Mucosa of rectum (tissue), 2 donors: ENCODE results near the gene SCAMP3.

Experiments
- H3K27ac ChIP-seq, 2 donors: one replicate each; pipeline ENCODE4 v1.7.0; 2013; ENCODE audit warnings: inconsistent platforms in 2 of 2, low read depth in 2 of 2, low read length in 2 of 2
- H3K27me3 ChIP-seq, 2 donors: one replicate each; pipeline ENCODE4 v1.7.0; 2013; ENCODE audit warnings: low read length in 2 of 2; ENCODE audit not compliant: control insufficient read depth in 2 of 2, insufficient read depth in 2 of 2
- H3K36me3 ChIP-seq, 2 donors: one replicate each; pipeline ENCODE4 v1.7.0; 2013; ENCODE audit warnings: low read length in 2 of 2; ENCODE audit not compliant: control insufficient read depth in 2 of 2, insufficient read depth in 2 of 2
- H3K4me1 ChIP-seq, 2 donors: one replicate each; pipeline ENCODE4 v1.7.0; 2013; ENCODE audit warnings: low read length in 2 of 2, mild to moderate bottlenecking in 1 of 2; ENCODE audit not compliant: control insufficient read depth in 2 of 2, insufficient read depth in 2 of 2
- H3K4me3 ChIP-seq, 2 donors: one replicate each; pipeline ENCODE4 v1.7.0; 2013; ENCODE audit warnings: low read length in 2 of 2
- H3K9ac ChIP-seq, 2 donors: one replicate each; pipeline ENCODE4 v1.7.0; 2013; ENCODE audit warnings: low read length in 2 of 2, low read depth in 1 of 2, mild to moderate bottlenecking in 1 of 2
- H3K9me3 ChIP-seq, 2 donors: one replicate each; pipeline ENCODE4 v1.7.0; 2013; ENCODE audit warnings: low read length in 2 of 2; ENCODE audit not compliant: control insufficient read depth in 2 of 2
- donor health status: healthy.
- donor health status: Normal muscosa, but diverticular disease.

Gene SCAMP3

DNA sequence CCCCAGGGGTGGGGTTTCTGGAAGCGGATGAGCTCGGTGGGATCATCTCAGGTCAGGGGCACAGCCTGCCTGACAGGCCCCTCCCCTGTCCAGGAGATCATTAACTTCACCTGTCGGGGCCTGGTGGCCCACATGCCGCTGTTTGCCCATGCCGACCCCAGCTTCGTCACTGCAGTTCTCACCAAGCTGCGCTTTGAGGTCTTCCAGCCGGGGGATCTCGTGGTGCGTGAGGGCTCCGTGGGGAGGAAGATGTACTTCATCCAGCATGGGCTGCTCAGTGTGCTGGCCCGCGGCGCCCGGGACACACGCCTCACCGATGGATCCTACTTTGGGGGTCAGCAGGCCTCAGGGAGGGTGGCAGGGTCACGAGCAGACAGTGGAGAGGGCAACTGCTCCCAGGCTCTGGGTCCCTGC lies 23.5 kb upstream of the SCAMP3 start:
- Histone ChIP-seq H3K9me3 (no peaks in the 10 kb centered on the region), H3K36me3 (peaks cover 5 to 10% of the 10 kb centered on the region in 2 donors), H3K27ac (no peak overlapping the region), H3K9ac (no peak overlapping the region), H3K27me3 (no peaks in the 10 kb centered on the region), H3K4me3 (no peak overlapping the region), H3K4me1 (no peaks in the 10 kb centered on the region)

DNA sequence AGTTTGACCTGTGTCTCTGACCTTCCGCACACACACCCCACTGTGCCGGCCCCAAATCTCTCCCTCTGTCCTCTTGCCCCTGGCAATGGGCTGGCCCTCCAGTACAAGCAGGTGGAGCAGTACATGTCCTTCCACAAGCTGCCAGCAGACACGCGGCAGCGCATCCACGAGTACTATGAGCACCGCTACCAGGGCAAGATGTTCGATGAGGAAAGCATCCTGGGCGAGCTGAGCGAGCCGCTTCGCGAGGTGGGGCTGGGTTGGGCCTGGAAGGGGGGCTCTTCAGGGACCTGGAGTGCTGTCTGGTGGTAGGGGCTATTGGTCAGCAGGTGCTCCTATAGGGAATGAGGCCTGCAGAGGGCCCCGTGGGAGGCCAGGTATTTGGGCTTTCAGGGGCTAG lies 22.9 kb upstream of the SCAMP3 start:
- H3K4me1 ChIP-seq, result no peaks in the 10 kb centered on the region
- no peak overlapping the region for H3K9ac ChIP-seq
- no peaks in the 10 kb centered on the region for H3K27me3 ChIP-seq
- H3K9me3 ChIP-seq, result no peaks in the 10 kb centered on the region
- H3K27ac ChIP-seq, result no peak overlapping the region
- no peak overlapping the region for H3K4me3 ChIP-seq
- peaks cover 2 to 10% of the 10 kb centered on the region in 2 donors for H3K36me3 ChIP-seq

DNA sequence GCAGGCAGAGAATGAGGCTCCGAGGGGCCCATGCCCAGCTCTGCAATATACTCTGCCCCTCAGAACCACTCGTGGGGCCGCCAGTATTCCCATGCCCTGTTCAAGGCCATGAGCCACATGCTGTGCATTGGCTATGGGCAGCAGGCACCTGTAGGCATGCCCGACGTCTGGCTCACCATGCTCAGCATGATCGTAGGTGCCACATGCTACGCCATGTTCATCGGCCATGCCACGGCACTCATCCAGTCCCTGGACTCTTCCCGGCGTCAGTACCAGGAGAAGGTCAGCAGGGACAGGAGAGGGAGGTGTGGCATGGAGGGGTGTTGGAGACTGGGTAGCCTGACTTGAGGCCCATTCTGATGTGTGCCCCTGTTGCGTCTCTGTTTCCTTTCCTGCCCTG lies 22.3 kb upstream of the SCAMP3 start:
- Histone ChIP-seq H3K27me3 (no peaks in the 10 kb centered on the region), H3K9me3 (no peaks in the 10 kb centered on the region), H3K4me1 (no peaks in the 10 kb centered on the region), H3K36me3 (peaks cover 2 to 10% of the 10 kb centered on the region in 2 donors), H3K27ac (no peak overlapping the region), H3K9ac (no peak overlapping the region), H3K4me3 (no peak overlapping the region)

DNA sequence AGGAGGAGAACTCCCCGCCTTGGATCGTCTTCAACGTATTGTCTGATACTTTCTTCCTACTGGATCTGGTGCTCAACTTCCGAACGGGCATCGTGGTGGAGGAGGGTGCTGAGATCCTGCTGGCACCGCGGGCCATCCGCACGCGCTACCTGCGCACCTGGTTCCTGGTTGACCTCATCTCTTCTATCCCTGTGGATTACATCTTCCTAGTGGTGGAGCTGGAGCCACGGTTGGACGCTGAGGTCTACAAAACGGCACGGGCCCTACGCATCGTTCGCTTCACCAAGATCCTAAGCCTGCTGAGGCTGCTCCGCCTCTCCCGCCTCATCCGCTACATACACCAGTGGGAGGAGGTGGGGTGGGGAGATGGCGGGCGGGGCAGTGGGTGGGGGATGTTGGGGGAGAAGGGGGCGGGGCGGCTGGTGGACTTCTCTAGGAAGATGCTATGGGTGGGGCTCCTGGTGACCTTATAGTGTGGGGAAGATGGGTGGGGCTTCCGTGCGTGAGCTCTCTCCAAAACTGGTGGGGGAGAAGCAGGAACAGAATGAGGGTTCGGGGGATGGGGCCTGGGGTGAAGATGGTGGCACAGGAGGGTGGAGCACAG lies 20.4 kb upstream of the SCAMP3 start:
- Histone ChIP-seq H3K27ac (no peak overlapping the region), H3K27me3 (no peaks in the 10 kb centered on the region), H3K4me3 (no peak overlapping the region), H3K9me3 (no peaks in the 10 kb centered on the region), H3K4me1 (peaks cover 7 to 9% of the 10 kb centered on the region in 2 donors), H3K36me3 (peaks cover 0 to 6% of the 10 kb centered on the region in 2 donors), H3K9ac (no peak overlapping the region)

DNA sequence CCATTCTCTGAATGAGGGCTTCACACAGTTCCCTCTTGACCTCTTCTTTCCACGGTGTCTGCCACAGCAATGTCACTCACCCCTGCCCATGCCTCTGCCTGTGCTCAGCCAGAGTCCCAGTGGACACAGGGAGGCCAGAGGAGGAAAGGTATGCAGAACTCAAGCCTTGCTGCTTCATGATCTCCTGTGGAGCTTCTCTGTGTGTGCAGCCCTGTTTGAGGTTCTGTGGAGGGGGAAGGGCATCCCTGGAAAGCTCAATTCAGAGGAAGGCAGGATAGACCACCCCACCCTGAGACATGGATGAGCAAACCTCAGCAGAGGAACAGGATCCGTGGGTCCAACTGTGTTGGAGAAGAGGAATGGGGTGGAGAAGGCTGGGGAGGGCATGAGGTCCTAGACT lies 17.1 kb upstream of the SCAMP3 start:
- Histone ChIP-seq H3K9ac (no peak overlapping the region), H3K27me3 (no peaks in the 10 kb centered on the region), H3K9me3 (no peaks in the 10 kb centered on the region), H3K36me3 (peaks cover 0 to 6% of the 10 kb centered on the region in 2 donors), H3K27ac (no peak overlapping the region), H3K4me1 (peaks cover 12 to 14% of the 10 kb centered on the region in 2 donors), H3K4me3 (no peak overlapping the region)

DNA sequence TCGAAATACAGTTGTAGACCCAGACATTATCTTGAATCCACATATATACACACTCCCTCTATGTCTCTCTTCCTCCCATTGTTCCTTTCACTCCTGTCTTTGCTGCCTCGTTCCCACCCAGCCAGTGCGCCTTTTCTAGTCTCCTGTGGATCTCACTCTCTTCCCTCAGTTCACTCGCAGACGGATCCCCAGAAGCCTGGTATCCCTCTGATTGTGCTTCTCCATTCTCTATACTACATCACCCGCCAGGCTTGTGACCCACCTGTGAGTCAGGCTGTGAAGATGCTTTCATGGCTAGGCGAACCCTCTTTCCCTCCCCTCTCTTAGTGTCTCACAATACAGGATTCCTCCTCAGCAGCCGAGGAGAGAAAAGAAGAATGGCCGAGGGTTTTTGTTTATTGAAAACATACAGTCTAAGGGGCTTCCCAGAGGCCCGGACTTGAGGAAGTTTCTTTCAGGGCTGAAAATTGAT lies 16.6 kb upstream of the SCAMP3 start:
- peaks cover 14 to 16% of the 10 kb centered on the region in 2 donors for H3K4me1 ChIP-seq
- H3K9ac ChIP-seq, result no peak overlapping the region
- H3K27me3 ChIP-seq, result no peaks in the 10 kb centered on the region
- peaks cover 0 to 3% of the 10 kb centered on the region in 2 donors for H3K36me3 ChIP-seq
- H3K4me3 ChIP-seq, result peak overlapping the region; percentile 68 to 83
- H3K9me3 ChIP-seq, result no peaks in the 10 kb centered on the region
- H3K27ac ChIP-seq, result peak overlapping the region in 1 of 2 donors; percentile 57

DNA sequence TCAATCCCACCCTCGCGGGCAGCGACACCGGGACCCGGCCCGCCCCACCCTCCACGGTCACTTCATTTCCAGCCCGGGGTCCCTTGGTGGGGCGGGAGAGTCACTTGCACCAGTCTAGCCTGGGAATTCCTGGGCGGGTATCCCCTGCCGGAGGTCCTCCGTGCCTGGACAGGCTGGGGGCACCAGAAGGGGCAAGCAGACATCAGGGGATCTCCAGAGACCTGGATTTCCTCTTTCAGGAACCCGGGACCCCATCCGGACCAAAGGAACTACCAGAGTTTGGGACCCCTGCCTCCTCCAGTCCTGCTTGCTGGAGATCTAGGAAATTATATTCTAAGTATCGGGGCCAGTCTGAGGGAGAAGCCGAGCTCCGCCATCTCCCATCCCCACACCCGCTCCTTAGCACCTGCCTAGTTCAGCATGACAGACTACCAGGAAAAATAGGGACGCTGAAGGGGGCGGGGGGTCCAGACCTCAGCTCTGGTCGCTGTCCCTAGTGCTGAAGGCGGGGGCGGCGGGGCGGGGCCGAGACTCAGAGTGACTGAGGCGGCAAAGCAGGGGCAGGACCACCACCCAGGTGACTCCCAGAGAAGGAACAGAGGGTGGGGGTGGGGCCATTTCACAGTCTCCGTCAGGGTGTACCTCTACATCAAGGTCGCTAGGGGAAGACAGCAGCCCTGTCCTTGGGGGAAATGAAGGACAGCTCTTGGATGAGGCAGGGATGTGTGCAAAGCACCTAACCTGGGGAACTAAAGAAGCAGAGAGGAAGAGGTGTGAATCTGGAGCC lies 15.9 kb upstream of the SCAMP3 start:
- peak overlapping the region; percentile 9 to 57 for H3K27ac ChIP-seq
- H3K9ac ChIP-seq, result peak overlapping the region; percentile 71 to 72
- H3K27me3 ChIP-seq, result no peaks in the 10 kb centered on the region
- no peaks in the 10 kb centered on the region for H3K9me3 ChIP-seq
- no peaks in the 10 kb centered on the region for H3K36me3 ChIP-seq
- H3K4me3 ChIP-seq, result peak overlapping the region; percentile 68 to 83
- H3K4me1 ChIP-seq, result peaks cover 17 to 18% of the 10 kb centered on the region in 2 donors

DNA sequence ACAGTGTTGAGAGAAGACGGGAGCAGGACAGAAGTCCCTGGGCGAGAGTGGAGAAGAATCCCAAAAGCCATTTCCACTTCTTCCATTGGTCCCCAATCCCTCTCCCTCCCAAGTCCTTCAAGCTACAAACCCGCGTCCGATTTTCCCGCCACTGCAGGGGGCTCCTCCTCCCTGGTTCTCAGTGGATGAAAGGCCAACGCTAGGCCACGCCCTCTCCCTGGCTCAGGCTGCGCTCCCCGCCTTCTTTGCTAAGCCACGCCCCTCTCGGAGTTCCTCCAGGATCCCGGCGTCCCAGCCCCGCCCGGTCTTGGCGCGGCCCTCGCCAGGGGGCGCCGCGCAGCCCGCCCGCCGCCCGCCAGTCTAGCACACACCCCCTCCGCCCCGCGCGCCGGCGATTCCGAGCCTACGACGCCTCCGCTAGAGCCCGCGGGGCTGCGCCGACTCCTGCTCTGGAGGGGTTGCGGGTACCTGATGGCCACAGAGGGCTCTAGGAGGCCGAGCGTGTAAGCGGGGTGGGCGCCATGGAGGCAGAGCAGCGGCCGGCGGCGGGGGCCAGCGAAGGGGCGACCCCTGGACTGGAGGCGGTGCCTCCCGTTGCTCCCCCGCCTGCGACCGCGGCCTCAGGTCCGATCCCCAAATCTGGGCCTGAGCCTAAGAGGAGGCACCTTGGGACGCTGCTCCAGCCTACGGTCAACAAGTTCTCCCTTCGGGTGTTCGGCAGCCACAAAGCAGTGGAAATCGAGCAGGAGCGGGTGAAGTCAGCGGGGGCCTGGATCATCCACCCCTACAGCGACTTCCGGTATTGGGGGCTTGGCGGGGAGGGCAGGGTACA lies 15.1 kb upstream of the SCAMP3 start, which contains the start of gene HCN3:
HCN3 (plus strand) TSS at position 394 of the 832 bp plus-strand sequence; CDS start at position 522, 128 bp downstream.
- Histone ChIP-seq H3K27me3 (no peaks in the 10 kb centered on the region), H3K9ac (peak within 1 kb of the TSS; percentile 71 to 72), H3K4me3 (peak within 1 kb of the TSS; percentile 68 to 83), H3K36me3 (no peaks in the 10 kb centered on the region), H3K9me3 (no peaks in the 10 kb centered on the region), H3K4me1 (peaks cover 23% of the 10 kb centered on the region in 2 donors), H3K27ac (peak within 1 kb of the TSS; percentile 57 to 58)

DNA sequence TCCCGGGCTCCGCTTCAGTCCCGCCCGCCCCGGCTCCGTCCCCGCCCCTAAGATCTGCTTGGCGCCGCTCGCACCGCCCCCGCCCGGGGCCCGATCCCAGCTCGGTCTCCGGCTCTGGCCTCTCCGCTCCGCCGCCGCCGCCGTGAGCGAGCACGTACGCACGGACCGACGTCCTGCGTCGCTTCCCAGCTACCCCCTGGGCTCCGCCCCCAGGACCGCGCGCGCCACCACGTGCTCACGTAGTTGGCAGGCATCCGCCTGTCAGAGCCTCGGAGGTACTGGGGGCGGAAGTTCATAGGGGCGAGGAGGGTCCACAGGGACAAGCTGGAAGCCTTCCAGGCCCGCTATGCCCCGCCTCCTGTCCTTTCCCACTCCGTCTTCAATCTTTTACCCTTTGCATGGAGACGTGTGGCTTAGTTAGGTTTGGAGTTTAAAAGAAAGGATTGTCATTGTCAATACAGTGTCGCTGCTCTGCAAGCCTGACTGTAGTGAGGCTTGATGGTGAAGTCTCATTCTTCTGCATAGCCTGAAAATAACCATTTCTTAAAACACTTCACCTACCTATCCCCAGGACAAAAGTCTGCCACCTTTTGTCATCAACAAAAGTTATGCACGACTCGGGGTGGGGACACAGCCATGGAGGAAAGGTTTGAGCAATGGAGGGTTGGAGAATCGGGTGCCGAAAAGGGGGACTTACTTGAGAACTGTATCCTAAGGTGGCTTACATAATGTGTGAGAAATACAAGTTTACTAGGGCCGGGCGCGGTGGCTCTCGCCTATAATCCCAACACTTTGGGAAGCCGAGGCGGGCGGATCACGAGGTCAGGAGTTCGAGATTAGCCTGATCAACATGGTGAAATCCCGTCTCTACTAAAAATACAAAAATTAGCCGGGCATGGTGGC lies 11.4 kb upstream of the SCAMP3 start, which contains the start of gene CLK2:
CLK2 (minus strand) TSS at position 162 of the 903 bp plus-strand sequence. CDS start 2,527 bp downstream, outside the sequence.
- Histone ChIP-seq H3K9ac (peak within 1 kb of the TSS; percentile 70 to 87), H3K27me3 (no peaks in the 10 kb centered on the region), H3K9me3 (no peaks in the 10 kb centered on the region), H3K36me3 (peaks cover 20% of the 10 kb centered on the region in 2 donors), H3K4me3 (peak within 1 kb of the TSS; percentile 66 to 96), H3K4me1 (peaks cover 23% of the 10 kb centered on the region in 2 donors), H3K27ac (peak within 1 kb of the TSS; percentile 91 to 94)
